Endodermal cell (in vitro differentiated cells): ENCODE data around the gene BNIPL. TPM values are rescaled to one million over a fixed set of nuclear protein-coding genes. Genes with fewer than 3 reads are reported as not detected.

ENCODE experiments used
- DNase-seq: peaks from one replicate; pipeline ENCODE4 v3.0.0-alpha.2; 2017
- H3K27ac ChIP-seq: 2 replicates; pipeline ENCODE4 v1.5.1; 2013; ENCODE audit warnings: mild to moderate bottlenecking, low read depth, low read length, moderate library complexity
- H3K27me3 ChIP-seq: 2 replicates; pipeline ENCODE4 v1.6.1; 2013; ENCODE audit warnings: mild to moderate bottlenecking, low read length, moderate library complexity; ENCODE audit not compliant: insufficient read depth, control insufficient read depth, poor library complexity, severe bottlenecking
- H3K36me3 ChIP-seq: 2 replicates; pipeline ENCODE4 v1.7.0; 2013; ENCODE audit warnings: mild to moderate bottlenecking, low read length, moderate library complexity; ENCODE audit not compliant: control insufficient read depth, insufficient read depth
- H3K4me1 ChIP-seq: one replicate; pipeline ENCODE4 v1.7.0; 2013; ENCODE audit warnings: low read length; ENCODE audit not compliant: control insufficient read depth, insufficient read depth
- H3K4me3 ChIP-seq: 2 replicates; pipeline ENCODE4 v1.5.1; 2013; ENCODE audit warnings: mild to moderate bottlenecking, low read length, moderate library complexity
- H3K9ac ChIP-seq: 2 replicates; pipeline ENCODE4 v1.6.1; 2013; ENCODE audit warnings: mild to moderate bottlenecking, low read length, moderate library complexity; ENCODE audit not compliant: poor library complexity, severe bottlenecking; ENCODE audit errors: extremely low read depth
- H3K9me3 ChIP-seq: 2 replicates; pipeline ENCODE4 v1.6.1; 2013; ENCODE audit warnings: mild to moderate bottlenecking, low read length, moderate library complexity; ENCODE audit not compliant: control insufficient read depth
- H3K27ac Mint-ChIP-seq: 2 replicates; pipeline ENCODE4 v1.8.0; 2020; ENCODE audit warnings: mixed read lengths
- H3K27me3 Mint-ChIP-seq: 2 replicates; pipeline ENCODE4 v1.8.0; 2021; ENCODE audit warnings: mild to moderate bottlenecking, mixed read lengths; ENCODE audit not compliant: insufficient read depth
- H3K36me3 Mint-ChIP-seq: 2 replicates; pipeline ENCODE4 v1.8.0; 2020; ENCODE audit warnings: low read depth, mixed read lengths
- H3K4me1 Mint-ChIP-seq: 2 replicates; pipeline ENCODE4 v1.8.0; 2020; ENCODE audit warnings: mixed read lengths
- H3K4me3 Mint-ChIP-seq: 2 replicates; pipeline ENCODE4 v1.8.0; 2020; ENCODE audit warnings: mild to moderate bottlenecking, moderate library complexity, mixed read lengths
- H3K9me3 Mint-ChIP-seq: 2 replicates; pipeline ENCODE4 v1.8.0; 2020; ENCODE audit warnings: mild to moderate bottlenecking, mixed read lengths
- CTCF ChIP-seq: fragments of 200-600 bp; sonication (generic); conservative IDR thresholded peaks from 2 replicates; pipeline ENCODE4 v1.5.0; 2021; ENCODE audit warnings: antibody characterized with exemption, mild to moderate bottlenecking
- WGBS, 2 experiments: methylation state at CpG; one replicate each; pipeline versions ENCODE4 v1.1.5 to v1.1.7; 2013; ENCODE audit warnings: missing lambda C conversion rate in 2 of 2, mixed read lengths in 1 of 2; ENCODE audit not compliant: insufficient coverage in 1 of 2, insufficient read length in 1 of 2; 5-methylcytosine and 5-hydroxymethylcytosine counted together
- total RNA-seq, 2 donors: library from RNA; stranded (reverse); fragmentation: NEBNext Ultra II Directional in 1 of 2; extraction: Animal tissue kit (Norgen Biotek cat#: 25700) in 1 of 2; gene quantifications; 2 replicates in 1 of 2; 3 replicates in 1 of 2; pipeline ENCODE4 v1.2.1, GENCODE V29; 2021

Gene BNIPL
- total RNA-seq, 2 donors from 2014 or later, result 1.6 to 2.9 TPM

DNA sequence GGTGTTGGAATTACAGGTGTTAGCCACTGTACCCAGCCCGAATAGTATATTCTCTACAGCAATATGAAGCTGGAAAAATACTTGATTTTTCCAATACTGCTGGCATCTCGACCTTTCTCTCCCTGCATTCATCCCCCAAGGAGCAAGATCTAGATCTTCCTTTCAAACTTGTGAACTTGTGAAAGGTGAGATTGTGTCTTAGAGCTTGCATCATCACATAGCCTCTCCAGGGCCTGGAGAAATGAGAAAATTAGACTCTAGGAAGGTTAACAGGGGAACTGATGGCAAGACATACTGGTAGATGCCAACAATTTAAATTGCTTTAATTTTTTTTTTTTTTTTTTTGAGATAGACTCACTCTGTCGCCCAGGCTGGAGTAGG, 26.1 kb upstream of the BNIPL start:
- Mint-ChIP-seq H3K36me3 (no peaks in the 10 kb centered on the region), H3K4me3 (no peak overlapping the region), H3K4me1 (peaks cover 33% of the 10 kb centered on the region), H3K9me3 (no peaks in the 10 kb centered on the region), H3K27ac (no peak overlapping the region), H3K27me3 (no peaks in the 10 kb centered on the region)
- H3K4me1 ChIP-seq, result peaks cover 9% of the 10 kb centered on the region
- no peak overlapping the region for H3K9ac ChIP-seq
- TF ChIP-seq CTCF, result no peak
- no peak for DNase-seq
- H3K9me3 ChIP-seq, result no peaks in the 10 kb centered on the region
- 94 to 96% methylated on average over 3 of the region's 3 CpGs for WGBS, 2 experiments
- no peaks in the 10 kb centered on the region for H3K36me3 ChIP-seq
- no peak overlapping the region for H3K4me3 ChIP-seq
- H3K27me3 ChIP-seq, result no peaks in the 10 kb centered on the region
- no peak overlapping the region for H3K27ac ChIP-seq

DNA sequence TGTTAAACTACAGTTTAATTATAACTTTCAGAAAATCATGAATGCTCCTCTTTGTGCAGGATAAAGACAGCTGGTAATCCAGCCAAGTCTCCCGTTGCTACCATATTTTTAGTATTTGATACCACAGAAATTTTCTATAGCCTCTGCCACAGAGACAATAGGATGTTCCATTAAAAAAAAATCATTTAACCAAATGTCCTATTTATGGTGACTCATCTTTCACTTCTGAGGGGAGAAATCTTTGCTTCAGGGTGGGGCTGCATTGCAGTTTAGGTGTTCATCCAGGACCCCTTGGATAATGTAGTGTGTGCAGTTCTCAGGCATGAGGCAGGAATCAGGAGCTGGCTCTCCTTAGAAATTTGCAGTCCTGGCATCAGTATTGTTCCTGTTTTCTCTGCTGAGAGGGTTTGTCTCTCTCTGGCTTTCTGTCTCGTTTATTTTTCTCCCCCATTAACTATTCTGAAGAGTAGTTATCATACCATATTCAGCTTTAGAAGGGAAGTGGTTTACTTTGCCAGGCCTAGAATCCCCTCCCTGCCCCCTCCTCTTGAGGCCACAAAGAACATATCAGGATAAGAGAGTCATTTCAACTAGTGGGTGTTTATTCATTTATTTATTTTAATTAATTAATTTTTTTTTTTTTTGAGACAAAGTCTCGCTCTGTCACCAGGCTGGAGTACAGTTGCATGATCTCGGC, 25.1 kb upstream of the BNIPL start:
- no peaks in the 10 kb centered on the region for H3K27me3 ChIP-seq
- no peak overlapping the region for H3K4me3 ChIP-seq
- Mint-ChIP-seq H3K27ac (no peak overlapping the region), H3K4me3 (no peak overlapping the region), H3K4me1 (peaks cover 24% of the 10 kb centered on the region), H3K27me3 (no peaks in the 10 kb centered on the region), H3K9me3 (no peaks in the 10 kb centered on the region), H3K36me3 (no peaks in the 10 kb centered on the region)
- no peak overlapping the region for H3K9ac ChIP-seq
- TF ChIP-seq CTCF, result no peak
- H3K9me3 ChIP-seq, result no peaks in the 10 kb centered on the region
- H3K27ac ChIP-seq, result no peak overlapping the region
- H3K36me3 ChIP-seq, result no peaks in the 10 kb centered on the region
- DNase-seq, result no peak
- WGBS, 2 experiments, result 93 to 95% methylated on average over 2 to 4 of the region's 4 CpGs
- H3K4me1 ChIP-seq, result peaks cover 9% of the 10 kb centered on the region

- no peaks in the 10 kb centered on the region for H3K27me3 Mint-ChIP-seq
- Histone ChIP-seq H3K27me3 (no peaks in the 10 kb centered on the region), H3K9ac (no peak overlapping the region), H3K27ac (no peak overlapping the region), H3K9me3 (no peaks in the 10 kb centered on the region), H3K4me1 (peaks cover 6% of the 10 kb centered on the region), H3K36me3 (no peaks in the 10 kb centered on the region), H3K4me3 (no peak overlapping the region)
- no peak overlapping the region for H3K27ac Mint-ChIP-seq
- no peaks in the 10 kb centered on the region for H3K9me3 Mint-ChIP-seq
- peaks cover 9% of the 10 kb centered on the region for H3K4me1 Mint-ChIP-seq
- no peak for TF ChIP-seq CTCF
- 93 to 96% methylated on average over 7 to 14 of the region's 14 CpGs for WGBS, 2 experiments
- H3K4me3 Mint-ChIP-seq, result no peak overlapping the region
- no peak for DNase-seq
- H3K36me3 Mint-ChIP-seq, result no peaks in the 10 kb centered on the region
These were observed 23.5 kb upstream of the BNIPL start for GRCh38 chr1:151012684-151013471.
